ENCODE results near the gene SAMD13.

SAMD13 gene

GRCh38 chr1:84291882-84292655 lies 9.4 kb upstream of the SAMD13 start:
- TF ChIP-seq, protein P1, sequence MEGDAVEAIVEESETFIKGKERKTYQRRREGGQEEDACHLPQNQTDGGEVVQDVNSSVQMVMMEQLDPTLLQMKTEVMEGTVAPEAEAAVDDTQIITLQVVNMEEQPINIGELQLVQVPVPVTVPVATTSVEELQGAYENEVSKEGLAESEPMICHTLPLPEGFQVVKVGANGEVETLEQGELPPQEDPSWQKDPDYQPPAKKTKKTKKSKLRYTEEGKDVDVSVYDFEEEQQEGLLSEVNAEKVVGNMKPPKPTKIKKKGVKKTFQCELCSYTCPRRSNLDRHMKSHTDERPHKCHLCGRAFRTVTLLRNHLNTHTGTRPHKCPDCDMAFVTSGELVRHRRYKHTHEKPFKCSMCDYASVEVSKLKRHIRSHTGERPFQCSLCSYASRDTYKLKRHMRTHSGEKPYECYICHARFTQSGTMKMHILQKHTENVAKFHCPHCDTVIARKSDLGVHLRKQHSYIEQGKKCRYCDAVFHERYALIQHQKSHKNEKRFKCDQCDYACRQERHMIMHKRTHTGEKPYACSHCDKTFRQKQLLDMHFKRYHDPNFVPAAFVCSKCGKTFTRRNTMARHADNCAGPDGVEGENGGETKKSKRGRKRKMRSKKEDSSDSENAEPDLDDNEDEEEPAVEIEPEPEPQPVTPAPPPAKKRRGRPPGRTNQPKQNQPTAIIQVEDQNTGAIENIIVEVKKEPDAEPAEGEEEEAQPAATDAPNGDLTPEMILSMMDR (IDR thresholded peaks at IDR 0.05; ENCODE audit: extremely low read depth, insufficient read depth, missing control alignments) = no peak
- in situ Hi-C loops (cut with MboI; ENCODE audit: low pct_unique_long_range_greater_than_20kb, low sequenced_read_pairs, unreplicated experiment) = loop anchor here (25.0 kb wide), 1 partner anchor 320 kb away; no protein-coding TSS in a partner anchor
- no peak for DNase-seq (ENCODE audit: low spot score)

GRCh38 chr1:84293766-84294165 lies 7.7 kb upstream of the SAMD13 start:
- TF ChIP-seq, protein P1 (IDR thresholded peaks at IDR 0.05; ENCODE audit: extremely low read depth, insufficient read depth, missing control alignments) = no peak
- no peak for DNase-seq (ENCODE audit: low spot score)
- in situ Hi-C loops (cut with MboI; ENCODE audit: low pct_unique_long_range_greater_than_20kb, low sequenced_read_pairs, unreplicated experiment) = loop anchor here (25.0 kb wide), 1 partner anchor 319 kb away; no protein-coding TSS in a partner anchor

DNA sequence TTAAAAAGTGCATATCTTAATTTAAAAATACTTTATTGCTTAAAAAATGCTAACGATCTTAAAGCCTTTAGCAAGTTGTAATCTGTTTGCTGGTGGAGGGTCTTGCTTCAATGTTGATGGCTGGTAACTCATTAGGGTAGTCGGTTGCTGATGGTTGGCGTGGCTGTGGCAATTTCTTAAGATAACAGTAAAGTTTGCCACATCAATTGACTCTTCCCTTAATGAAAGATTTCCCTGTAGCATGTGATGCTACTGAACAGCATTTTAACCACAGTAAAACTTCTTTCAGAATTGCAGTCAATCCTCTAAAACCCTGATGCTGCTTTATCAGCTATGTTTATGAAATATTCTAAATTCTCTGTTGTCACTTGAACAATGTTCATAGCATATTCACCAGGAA lies 6.8 kb upstream of the SAMD13 start:
- TF ChIP-seq, protein P1 (IDR thresholded peaks at IDR 0.05; ENCODE audit: extremely low read depth, insufficient read depth, missing control alignments) = no peak
- no peak for DNase-seq (ENCODE audit: low spot score)
- in situ Hi-C loops (cut with MboI; ENCODE audit: low pct_unique_long_range_greater_than_20kb, low sequenced_read_pairs, unreplicated experiment) = loop anchor here (25.0 kb wide), 1 partner anchor 318 kb away; no protein-coding TSS in a partner anchor

DNA sequence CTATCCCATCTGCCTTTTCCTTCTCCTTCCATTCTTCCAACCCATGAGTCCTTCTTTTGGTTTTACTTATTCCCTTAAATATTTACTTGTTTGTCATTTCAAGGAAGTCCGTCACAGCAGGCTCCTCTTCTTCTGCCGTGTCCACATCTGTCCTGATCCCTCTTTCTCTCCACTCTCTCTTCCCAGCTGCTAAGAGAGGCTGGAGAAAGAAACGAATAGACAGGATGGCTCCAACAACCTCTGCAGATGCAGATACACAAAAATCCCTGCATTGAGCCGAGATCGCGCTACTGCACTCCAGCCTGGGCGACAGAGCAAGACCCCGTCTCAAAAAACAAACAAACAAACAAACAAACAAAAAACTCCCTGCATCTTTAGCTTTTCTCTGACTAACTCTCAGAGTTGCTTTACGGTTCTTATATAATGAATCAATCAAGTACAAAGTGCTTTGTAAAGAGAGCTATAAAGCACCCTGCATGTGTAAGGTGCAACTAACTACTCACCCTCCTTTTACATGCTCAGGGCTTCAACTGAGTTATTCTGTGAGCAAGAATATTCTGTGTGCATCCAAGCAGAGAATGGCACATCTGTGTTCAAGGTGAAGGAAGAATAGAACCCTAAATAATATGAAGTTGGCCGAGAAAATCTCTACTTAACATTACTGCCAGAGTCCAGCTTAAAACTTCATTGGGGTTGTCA lies 3.8 kb upstream of the SAMD13 start:
- TF ChIP-seq, protein P1 (IDR thresholded peaks at IDR 0.05; ENCODE audit: extremely low read depth, insufficient read depth, missing control alignments) = no peak
- no peak for DNase-seq (ENCODE audit: low spot score)
- in situ Hi-C loops (cut with MboI; ENCODE audit: low pct_unique_long_range_greater_than_20kb, low sequenced_read_pairs, unreplicated experiment) = loop anchor here (25.0 kb wide), 1 partner anchor 315 kb away; no protein-coding TSS in a partner anchor

GRCh38 chr1:84298328-84298683 lies 3.2 kb upstream of the SAMD13 start:
- DNase-seq (ENCODE audit: low spot score) = peak; percentile 79
- TF ChIP-seq, protein P1 (IDR thresholded peaks at IDR 0.05; ENCODE audit: extremely low read depth, insufficient read depth, missing control alignments) = no peak
- in situ Hi-C loops (cut with MboI; ENCODE audit: low pct_unique_long_range_greater_than_20kb, low sequenced_read_pairs, unreplicated experiment) = loop anchor here (25.0 kb wide), 1 partner anchor 314 kb away; no protein-coding TSS in a partner anchor

- TF ChIP-seq, protein P1 (IDR thresholded peaks at IDR 0.05; ENCODE audit: extremely low read depth, insufficient read depth, missing control alignments) = no peak
- in situ Hi-C loops (cut with MboI; ENCODE audit: low pct_unique_long_range_greater_than_20kb, low sequenced_read_pairs, unreplicated experiment) = loop anchor here (25.0 kb wide), 1 partner anchor 313 kb away; no protein-coding TSS in a partner anchor
- DNase-seq (ENCODE audit: low spot score) = peak; percentile 72
Observed at GRCh38 chr1:84298684-84299535, 2.6 kb upstream of the SAMD13 start.

All from GM13977 (cell line).